ENCODE measurements around the gene SRP14.

SRP14 gene

DNA sequence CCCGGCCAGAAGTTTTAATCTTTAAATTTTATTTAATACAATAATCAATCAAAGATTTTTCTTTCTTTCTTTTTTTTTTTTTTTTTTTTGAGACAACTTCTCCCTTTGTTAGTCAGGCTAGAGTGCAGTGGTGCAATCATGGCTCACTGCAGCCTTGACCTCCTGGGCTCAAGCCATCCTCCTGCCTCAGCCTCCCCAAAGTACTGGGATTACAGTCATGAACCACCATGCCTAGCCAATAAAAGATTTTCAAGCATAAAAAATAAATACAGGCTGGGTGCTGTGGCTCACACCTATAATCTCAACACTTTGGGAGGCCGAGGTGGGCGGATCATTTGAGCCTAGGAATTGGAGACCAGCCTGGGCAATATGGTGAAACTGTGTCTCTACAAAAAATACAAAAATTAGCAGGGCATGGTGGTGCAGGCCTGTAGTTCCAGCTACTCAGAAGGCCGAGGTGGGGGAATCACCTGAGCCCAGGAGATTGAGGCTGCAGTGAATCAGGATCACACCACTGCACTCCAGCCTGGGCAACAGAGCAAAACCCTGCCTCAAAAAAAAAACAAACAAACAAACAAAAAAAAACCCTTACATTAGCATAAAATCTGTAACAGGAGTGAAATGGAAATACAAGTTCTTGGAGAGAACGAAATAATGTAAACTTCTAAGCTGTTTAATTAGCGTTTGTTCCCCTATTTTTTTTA is 29.1 kb upstream of the SRP14 start:
- DNase-seq: no peak

GRCh38 chr15:40066589-40066988 is 27.6 kb upstream of the SRP14 start:
- DNase-seq: no peak

DNA sequence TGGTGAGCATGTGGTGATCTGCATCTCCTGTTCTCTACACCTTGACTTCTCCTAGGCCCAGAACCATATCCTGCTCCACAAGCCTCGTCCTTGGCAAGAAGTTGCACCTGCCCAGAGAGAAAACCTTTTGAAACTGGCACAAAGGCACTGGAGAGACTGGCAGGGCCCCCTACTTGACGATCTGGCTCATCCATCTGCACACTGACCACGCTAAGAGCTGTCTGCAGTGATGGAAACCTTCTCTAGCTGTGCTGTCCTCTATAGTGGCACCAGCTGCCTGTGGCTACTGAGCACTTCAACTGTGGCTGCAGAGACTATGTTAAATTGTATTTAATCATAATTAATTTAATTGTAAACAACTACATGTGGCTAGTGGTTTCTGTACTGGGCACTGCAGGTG is 26.2 kb upstream of the SRP14 start:
- no peak for DNase-seq

- peak; percentile 35 for DNase-seq
Measured at GRCh38 chr15:40064231-40064894, 25.4 kb upstream of the SRP14 start.

DNA sequence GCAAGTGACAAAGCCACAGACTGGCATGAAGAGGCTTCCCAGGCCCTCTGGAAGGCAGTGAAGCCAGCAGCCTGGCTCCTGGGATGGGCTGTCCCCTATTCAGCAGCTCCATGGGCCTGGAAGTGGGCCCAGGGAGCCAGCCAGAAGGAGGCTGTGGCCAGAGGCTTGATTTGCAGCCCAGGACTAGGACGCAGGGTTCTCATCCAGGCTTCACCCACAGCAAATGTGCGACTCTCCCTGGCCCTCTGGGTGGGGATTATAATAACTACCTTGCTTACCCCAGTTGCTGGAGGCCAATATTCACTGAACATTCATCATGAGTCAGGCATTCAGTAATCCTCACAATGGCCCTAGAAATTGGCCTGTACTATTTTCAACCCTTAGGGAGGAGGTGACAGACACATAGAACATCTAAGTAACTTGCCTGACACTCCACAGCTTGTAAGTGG is 24.6 kb upstream of the SRP14 start:
- no peak for DNase-seq

- no peak for DNase-seq
Measured at GRCh38 chr15:40062816-40063562, 24.0 kb upstream of the SRP14 start.

- no peak for DNase-seq
Measured at GRCh38 chr15:40061212-40061901, 22.4 kb upstream of the SRP14 start.

DNA sequence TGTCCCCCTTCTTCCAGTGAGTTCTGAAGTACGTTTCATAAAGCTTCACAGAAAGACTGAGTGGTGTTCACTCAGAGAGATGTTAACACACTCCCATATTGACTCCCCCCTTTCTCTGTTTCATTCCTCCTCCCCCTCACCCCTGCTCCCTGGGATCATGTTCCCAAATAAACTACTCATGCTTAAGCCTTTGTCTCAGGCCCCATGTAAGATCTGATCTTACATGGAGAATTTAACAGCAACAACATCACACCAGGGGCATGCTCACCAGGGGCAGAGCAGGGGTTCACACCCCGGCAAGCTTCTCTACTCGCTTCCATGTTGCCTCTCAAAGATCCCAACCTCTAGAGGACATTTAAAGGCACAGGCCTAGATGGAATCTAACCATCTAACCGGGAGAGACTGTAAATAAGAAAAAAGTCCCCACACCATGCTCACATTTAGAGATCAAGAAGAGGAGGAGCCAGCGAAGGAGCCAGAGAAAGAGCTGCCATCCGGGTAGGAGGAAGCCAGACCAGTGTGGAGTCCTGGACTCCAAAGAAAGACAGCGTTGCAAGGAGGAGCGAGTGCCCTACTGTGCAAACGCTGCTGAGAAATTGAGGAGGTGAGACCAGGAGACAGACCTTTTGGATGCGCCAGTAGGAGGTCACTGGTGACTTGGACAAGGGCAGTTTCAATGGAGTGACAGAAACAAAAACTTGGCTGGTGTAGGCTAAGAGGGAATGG is 21.4 kb upstream of the SRP14 start:
- no peak for DNase-seq

GRCh38 chr15:40059821-40060220 is 20.8 kb upstream of the SRP14 start:
- no peak for DNase-seq

DNA sequence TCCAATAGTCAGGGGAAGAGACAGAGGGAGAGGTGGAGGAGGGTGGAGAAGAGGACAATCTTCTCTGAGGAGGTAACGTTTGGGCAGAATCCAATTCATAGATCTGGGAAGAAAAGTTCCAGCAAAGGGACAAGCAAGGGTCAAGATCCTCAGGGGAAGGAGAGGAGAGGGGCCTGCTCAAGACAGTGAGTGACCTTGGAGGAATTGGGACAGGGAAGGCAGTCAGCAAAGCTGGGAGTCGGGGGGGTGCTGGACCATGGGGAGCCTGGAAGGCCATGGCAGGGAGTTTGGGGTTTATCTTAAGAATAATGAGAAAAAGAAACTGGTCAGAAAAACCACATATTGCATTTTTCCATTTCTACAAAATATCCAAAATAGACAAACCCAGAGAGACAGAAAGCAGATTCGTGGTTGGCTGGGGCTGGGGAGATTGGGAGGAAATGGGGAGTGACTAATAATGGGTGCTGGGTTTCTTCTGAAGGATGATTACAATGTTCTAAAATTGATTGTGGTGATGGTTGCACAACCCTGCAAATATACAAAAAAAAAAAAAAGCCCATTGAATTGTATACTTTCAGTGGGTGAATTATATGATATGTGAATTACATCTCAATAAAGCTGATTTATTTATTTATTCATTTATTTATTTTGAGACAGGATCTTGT is 19.6 kb upstream of the SRP14 start:
- DNase-seq: no peak

DNA sequence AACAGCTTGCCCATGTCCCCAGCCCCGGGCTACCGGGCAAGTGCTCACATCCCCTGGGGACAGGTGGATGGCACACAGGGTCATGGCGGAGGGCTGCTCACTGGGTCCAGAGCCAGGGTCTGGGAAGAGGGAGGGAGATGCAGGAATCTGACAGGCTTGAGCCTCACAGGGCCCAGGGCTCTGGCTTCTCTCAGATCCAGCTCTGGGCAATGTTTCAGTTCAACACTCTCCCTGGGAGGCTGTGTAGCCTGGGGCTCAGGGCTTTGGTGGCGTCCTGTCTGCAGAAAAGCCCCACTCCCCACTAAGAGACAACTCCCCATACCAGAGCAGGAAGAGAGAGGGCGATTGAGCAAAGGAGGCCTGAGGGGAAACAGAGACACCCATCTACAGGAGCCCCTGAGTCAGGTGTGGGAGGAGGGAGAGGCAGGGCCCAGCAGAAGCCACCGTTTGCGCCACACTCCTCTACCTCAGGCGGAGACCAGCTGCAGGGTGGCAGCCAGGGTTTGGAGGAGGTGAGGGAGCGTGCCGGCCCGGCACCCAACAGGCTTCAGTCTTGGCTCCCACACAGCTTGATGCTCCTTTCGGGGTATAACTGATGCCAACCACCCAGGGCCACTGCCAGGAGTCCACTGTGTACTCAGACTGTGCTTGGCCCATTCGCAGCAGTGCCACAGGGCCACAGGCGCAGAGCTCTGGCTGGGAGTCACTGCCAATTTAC is 16.8 kb upstream of the SRP14 start:
- peak; percentile 44 for DNase-seq

- peak; percentile 64 for DNase-seq
Measured at GRCh38 chr15:40054855-40055575, 16.0 kb upstream of the SRP14 start.

- no peak for DNase-seq
Measured at GRCh38 chr15:40054605-40054854, 15.5 kb upstream of the SRP14 start.

DNA sequence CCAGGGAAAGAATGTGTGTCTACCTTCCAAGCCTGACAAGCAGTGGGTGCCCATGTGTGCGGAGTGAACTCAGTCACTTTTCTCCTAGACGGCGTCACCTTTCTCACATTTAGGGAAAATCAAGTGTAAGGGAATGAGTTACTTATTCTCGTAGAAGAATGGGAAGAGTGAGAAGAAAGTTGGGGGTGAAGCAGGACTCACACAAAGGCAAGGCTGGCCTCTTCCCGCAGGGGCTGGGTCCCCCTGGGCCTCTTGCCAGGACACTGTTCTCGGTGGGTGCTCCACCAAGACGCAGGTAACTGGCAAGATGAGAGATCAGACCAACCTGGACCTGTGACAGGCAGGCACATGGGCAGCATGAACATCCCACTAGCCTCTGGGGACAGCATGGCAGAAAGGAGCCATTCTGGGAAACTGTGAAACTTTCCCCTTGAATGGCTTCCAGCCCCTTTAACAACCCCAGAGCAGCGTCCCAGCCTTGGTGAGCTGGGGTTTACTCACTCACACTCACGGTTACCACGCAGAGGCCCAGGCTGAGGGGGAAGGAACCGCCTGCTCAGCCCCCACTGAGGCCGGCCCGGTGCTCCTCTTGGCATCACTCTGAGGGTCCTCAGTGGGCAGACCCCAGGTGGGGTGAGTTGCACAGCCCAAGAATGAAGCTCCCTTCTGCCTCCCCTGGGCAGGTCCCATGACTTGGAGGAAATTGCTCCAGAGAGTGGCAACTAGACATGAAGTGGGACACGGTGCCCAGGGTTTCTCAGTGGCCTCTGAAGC is 15.0 kb upstream of the SRP14 start:
- peak; percentile 48 for DNase-seq

- no peak for DNase-seq
Measured at GRCh38 chr15:40053079-40053830, 14.3 kb upstream of the SRP14 start.

- no peak for DNase-seq
Measured at GRCh38 chr15:40052604-40053003, 13.6 kb upstream of the SRP14 start.

DNA sequence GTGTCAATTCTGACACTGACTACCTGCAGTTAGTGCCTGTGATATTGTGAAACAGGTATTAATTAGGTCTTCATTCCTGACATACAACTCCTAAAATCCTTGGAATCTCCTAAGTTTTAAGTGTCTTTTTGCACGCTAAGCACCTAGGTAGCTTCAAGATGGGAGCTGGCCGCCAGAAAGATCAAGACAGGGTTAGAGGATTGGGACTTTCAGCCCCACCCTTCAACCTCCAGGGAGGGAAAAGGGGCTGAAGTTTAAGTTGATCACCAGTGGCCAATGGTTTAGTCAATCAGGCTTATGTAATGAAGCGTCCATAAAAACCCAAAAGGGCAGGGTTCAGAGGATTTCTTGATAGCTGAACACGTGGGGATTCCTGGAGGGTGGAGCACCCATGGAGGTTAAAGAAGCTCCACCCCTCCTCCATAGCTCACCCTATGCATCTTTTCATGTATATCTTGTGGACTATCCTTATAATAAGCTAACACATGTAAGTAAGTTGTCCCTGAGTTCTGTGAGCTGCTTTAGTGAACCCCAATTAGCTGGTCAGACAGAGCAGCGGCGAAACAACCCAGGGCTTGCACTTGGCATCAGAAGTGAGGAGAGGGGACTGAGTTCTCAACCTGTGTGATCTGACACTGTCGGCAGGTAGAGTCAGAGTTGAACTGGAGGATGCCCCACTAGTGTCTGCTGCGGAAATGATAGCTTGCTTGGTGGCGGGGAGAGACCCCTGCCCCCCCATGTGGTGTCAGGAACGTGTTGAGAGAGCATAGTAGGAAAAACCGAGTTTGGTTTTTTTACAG is 12.8 kb upstream of the SRP14 start:
- no peak for DNase-seq

- no peak for DNase-seq
Measured at GRCh38 chr15:40050788-40051470, 11.9 kb upstream of the SRP14 start.

Measured in CD4-positive, alpha-beta T cell treated with Interleukin-17A for 4 hours (primary cell).